Gastrocnemius medialis (tissue), 4 donors: ENCODE measurements around the gene TP63. TPM values are rescaled to one million over a fixed set of nuclear protein-coding genes. Genes with fewer than 3 reads are reported as not detected.
A peak's percentile ranks its signal among the peaks of the same experiment; 100 is the strongest.

Experiments used
- ATAC-seq, 2 donors: fragments of 150-250 bp; one replicate each; pipeline ENCODE4 v1.9.1; 2016
- DNase-seq, 2 donors: peaks; one replicate each; pipeline ENCODE4 v3.0.0-alpha.2; 2019
- H3K27ac ChIP-seq, 4 donors: fragments of 200-600 bp; sonication (generic); 1 replicate in 1 of 4; 2 replicates in 3 of 4; pipeline ENCODE4 v1.5.1; 2016 to 2018; ENCODE audit warnings: mild to moderate bottlenecking in 2 of 4, moderate library complexity in 1 of 4
- H3K27me3 ChIP-seq, 3 donors: fragments of 200-600 bp; sonication (generic) in 2 of 3; 1 replicate in 1 of 3; 2 replicates in 2 of 3; pipeline versions ENCODE4 v1.5.1 to v1.6.0; 2016 to 2019; ENCODE audit warnings: mild to moderate bottlenecking in 1 of 3, moderate library complexity in 1 of 3
- H3K36me3 ChIP-seq, 2 donors: fragments of 200-600 bp; sonication (generic) in 1 of 2; one replicate each; pipeline ENCODE4 v1.5.1; 2017 to 2018
- H3K4me1 ChIP-seq, 2 donors: fragments of 200-600 bp; sonication (generic) in 1 of 2; one replicate each; pipeline ENCODE4 v1.5.1; 2016 to 2017; ENCODE audit warnings: mild to moderate bottlenecking in 2 of 2
- H3K4me3 ChIP-seq, 4 donors: fragments of 200-600 bp; sonication (generic) in 3 of 4; 1 replicate in 1 of 4; 2 replicates in 3 of 4; pipeline ENCODE4 v1.5.1; 2016 to 2019; ENCODE audit warnings: mild to moderate bottlenecking in 2 of 4
- H3K9me3 ChIP-seq, 3 donors: fragments of 200-600 bp; sonication (generic) in 2 of 3; 1 replicate in 1 of 3; 2 replicates in 2 of 3; pipeline ENCODE4 v1.5.1; 2016 to 2019
- CTCF ChIP-seq, 5 experiments: fragments of 450-650 bp in 3 of 5; fragments of 200-600 bp in 2 of 5; sonication (generic) in 2 of 5; IDR thresholded peaks in 4 of 5; conservative IDR thresholded peaks in 1 of 5; 1 replicate in 4 of 5; 2 replicates in 1 of 5; pipeline ENCODE4 v1.5.1; 2016 to 2019; ENCODE audit warnings: antibody characterized with exemption in 5 of 5, mild to moderate bottlenecking in 3 of 5, moderate library complexity in 3 of 5
- POLR2A ChIP-seq, 2 donors: fragments of 450-650 bp; IDR thresholded peaks; one replicate each; pipeline ENCODE4 v1.6.1; 2017; ENCODE audit warnings: antibody characterized with exemption in 2 of 2, mild to moderate bottlenecking in 2 of 2, moderate library complexity in 2 of 2
- in situ Hi-C, 4 donors: fragments of 200-750 bp; cut with MboI; loops; one replicate each; pipeline versions ENCODE4 v1.15.0 to v1.8.0; 2017; ENCODE audit warnings: low sequenced_read_pairs in 4 of 4
- intact Hi-C: fragments of 100-400 bp; cut with DNase I; formaldehyde crosslinking; loops from one replicate; pipeline ENCODE4 v1.15.1; 2023; ENCODE audit warnings: low total_unique reads
- total RNA-seq, 4 donors: library from RNA; depleted of rRNA; stranded (reverse); fragments of >200 nt; gene quantifications; one replicate each; pipeline versions ENCODE4 v1.1.0 to v1.2.3, GENCODE V29; 2016

The TP63 gene
- total RNA-seq, 4 donors from 2014 or later = 5.2 to 38.8 (median 25.8) TPM

- ATAC-seq = peak; percentile 92 to 94
- H3K4me1 ChIP-seq = peaks cover 30 to 64% of the 10 kb centered on the region in 2 donors
- peak in 1 of 2 donors; percentile 30 for TF ChIP-seq POLR2A (IDR thresholded peaks at IDR 0.05)
- TF ChIP-seq CTCF (IDR thresholded peaks at IDR 0.05 in 4 of 5, conservative IDR thresholded peaks at IDR 0.05 in 1 of 5) = no peak
- intact Hi-C loops (loop anchor here (1.0 to 10.0 kb wide), 2 partner anchors 33 to 1589 kb away; no protein-coding TSS in a partner anchor), in situ Hi-C loops (loop anchor here in 1 of 4 donors (25.0 kb wide), 1 partner anchor 176 kb away; the partner anchor contains the start of gene TP63)
- H3K4me3 ChIP-seq = peak overlapping the region in 3 of 4 donors; percentile 15 to 29 (median 23)
- H3K9me3 ChIP-seq = no peaks in the 10 kb centered on the region
- H3K27ac ChIP-seq = peak overlapping the region; percentile 92 to 95 (median 93)
- DNase-seq = peak; percentile 90 to 96
- H3K36me3 ChIP-seq = no peaks in the 10 kb centered on the region
- H3K27me3 ChIP-seq = no peaks in the 10 kb centered on the region
These were observed 182.6 kb downstream of the TP63 start for GRCh38 chr3:189813647-189814240.

GRCh38 chr3:189820365-189820720, 189.2 kb downstream of the TP63 start:
- DNase-seq (no peak), ATAC-seq (no peak)
- H3K36me3 ChIP-seq = no peaks in the 10 kb centered on the region
- in situ Hi-C loops = loop anchor here in 1 of 4 donors (25.0 kb wide), 1 partner anchor 183 kb away; the partner anchor contains the start of gene TP63
- intact Hi-C loops = no loop called here
- H3K4me3 ChIP-seq = no peak overlapping the region
- H3K9me3 ChIP-seq = no peaks in the 10 kb centered on the region
- peaks cover 22 to 52% of the 10 kb centered on the region in 2 donors for H3K4me1 ChIP-seq
- TF ChIP-seq POLR2A (IDR thresholded peaks at IDR 0.05) = no peak
- TF ChIP-seq CTCF (IDR thresholded peaks at IDR 0.05 in 4 of 5, conservative IDR thresholded peaks at IDR 0.05 in 1 of 5) = no peak
- peak overlapping the region in 1 of 4 donors; percentile 38 for H3K27ac ChIP-seq
- H3K27me3 ChIP-seq = no peaks in the 10 kb centered on the region

- intact Hi-C loops = no loop called here
- in situ Hi-C loops = loop anchor here in 1 of 4 donors (25.0 kb wide), 1 partner anchor 184 kb away; the partner anchor contains the start of gene TP63
These were observed 190.1 kb downstream of the TP63 start for GRCh38 chr3:189821262-189821661.

GRCh38 chr3:189822726-189823125, 191.5 kb downstream of the TP63 start:
- no peaks in the 10 kb centered on the region for H3K9me3 ChIP-seq
- no peaks in the 10 kb centered on the region for H3K27me3 ChIP-seq
- intact Hi-C loops = no loop called here
- TF ChIP-seq CTCF (IDR thresholded peaks at IDR 0.05 in 4 of 5, conservative IDR thresholded peaks at IDR 0.05 in 1 of 5) (no peak), POLR2A (IDR thresholded peaks at IDR 0.05) (no peak)
- in situ Hi-C loops = loop anchor here in 1 of 4 donors (25.0 kb wide), 1 partner anchor 185 kb away; the partner anchor contains the start of gene TP63
- H3K36me3 ChIP-seq = no peaks in the 10 kb centered on the region
- ATAC-seq = no peak
- H3K4me3 ChIP-seq = no peak overlapping the region
- H3K4me1 ChIP-seq = peaks cover 10 to 29% of the 10 kb centered on the region in 2 donors
- no peak overlapping the region for H3K27ac ChIP-seq
- DNase-seq = no peak

More at GRCh38 chr3:189821262-189821661, 190.1 kb downstream of the TP63 start:
- TF ChIP-seq POLR2A (IDR thresholded peaks at IDR 0.05) = no peak
- TF ChIP-seq CTCF (IDR thresholded peaks at IDR 0.05 in 4 of 5, conservative IDR thresholded peaks at IDR 0.05 in 1 of 5) = no peak
- DNase-seq (no peak), ATAC-seq (no peak)
- H3K4me3 ChIP-seq = no peak overlapping the region
- no peaks in the 10 kb centered on the region for H3K9me3 ChIP-seq
- H3K36me3 ChIP-seq = no peaks in the 10 kb centered on the region
- peak overlapping the region in 1 of 4 donors; percentile 16 for H3K27ac ChIP-seq
- H3K27me3 ChIP-seq = no peaks in the 10 kb centered on the region
- peaks cover 13 to 42% of the 10 kb centered on the region in 2 donors for H3K4me1 ChIP-seq
